ENCODE data around the gene FRS3.

The FRS3 gene

DNA sequence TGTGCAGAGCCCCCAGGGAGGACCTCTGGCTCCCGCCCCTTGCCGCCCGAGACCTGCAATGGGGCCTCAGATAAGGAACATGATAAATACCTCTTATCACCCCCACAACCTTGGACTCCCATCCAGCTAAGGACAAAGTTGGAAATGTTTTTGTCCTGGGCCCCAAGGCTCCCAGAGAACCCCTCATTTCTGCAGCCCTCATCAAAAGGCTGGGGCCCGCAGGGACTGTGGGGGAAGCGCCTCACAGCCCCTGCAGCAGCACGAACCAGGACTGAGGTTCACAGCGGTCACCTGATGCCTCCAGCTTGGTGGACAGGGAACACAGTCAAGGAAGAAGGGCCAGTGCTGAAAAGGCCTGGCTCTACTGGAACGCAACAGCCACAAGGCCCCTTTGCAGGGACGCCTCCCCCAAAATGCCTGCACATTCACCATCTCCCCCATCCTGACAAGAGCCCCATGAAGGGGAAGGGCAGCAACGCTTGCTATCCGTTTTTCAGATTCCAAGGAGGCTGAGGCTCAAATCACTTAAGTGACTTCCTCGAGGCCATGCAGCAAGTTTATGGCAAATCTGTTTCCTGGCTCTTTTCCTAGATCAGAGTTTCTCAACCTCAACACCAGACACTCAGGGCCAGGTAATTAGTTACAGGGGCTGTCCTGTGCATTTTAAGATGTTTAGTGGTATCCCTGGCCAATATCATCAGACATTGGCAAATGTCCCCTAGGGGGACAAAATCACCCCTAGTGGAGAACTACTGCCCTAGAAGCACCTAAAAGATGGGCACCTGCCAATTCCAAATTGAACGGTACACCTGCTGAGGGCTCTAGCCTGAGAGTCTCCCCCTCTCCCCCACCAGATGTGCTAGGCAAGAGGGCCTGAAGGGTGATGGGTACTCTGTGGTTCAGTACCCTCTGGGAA is 54.9 kb downstream of the FRS3 start:
- no peak for DNase-seq

- no peak for DNase-seq
Measured at GRCh38 chr6:41724228-41724580, 55.5 kb downstream of the FRS3 start.

GRCh38 chr6:41723530-41724227 is 56.0 kb downstream of the FRS3 start:
- peak; percentile 93 for DNase-seq

DNA sequence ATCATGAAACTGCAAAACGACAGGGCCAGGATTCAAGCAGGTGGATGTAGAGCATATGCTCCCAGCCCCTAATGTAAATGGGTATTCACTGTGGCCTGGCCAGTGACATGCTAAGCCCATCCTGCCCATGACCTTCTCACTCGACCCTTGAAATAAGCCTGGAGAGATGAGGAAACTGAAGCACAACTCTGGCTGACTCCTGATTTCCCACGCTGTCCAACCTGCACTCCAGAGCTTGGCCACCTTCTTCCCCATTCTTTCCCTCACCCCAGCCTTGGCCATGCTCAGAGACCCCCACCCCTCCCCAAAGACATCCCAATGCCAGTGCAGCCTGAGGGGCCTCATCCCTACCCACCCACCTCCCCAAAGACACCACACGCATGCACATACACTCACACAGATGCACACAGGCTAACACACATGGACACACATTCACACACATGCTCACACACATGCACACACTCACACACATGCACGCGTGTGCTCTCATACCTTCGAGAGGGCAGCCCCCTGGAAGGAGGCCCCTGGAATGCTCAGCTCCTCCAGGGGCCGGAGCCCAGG is 56.7 kb downstream of the FRS3 start:
- DNase-seq = no peak

- DNase-seq = no peak
Measured at GRCh38 chr6:41721414-41721813, 58.3 kb downstream of the FRS3 start.

DNA sequence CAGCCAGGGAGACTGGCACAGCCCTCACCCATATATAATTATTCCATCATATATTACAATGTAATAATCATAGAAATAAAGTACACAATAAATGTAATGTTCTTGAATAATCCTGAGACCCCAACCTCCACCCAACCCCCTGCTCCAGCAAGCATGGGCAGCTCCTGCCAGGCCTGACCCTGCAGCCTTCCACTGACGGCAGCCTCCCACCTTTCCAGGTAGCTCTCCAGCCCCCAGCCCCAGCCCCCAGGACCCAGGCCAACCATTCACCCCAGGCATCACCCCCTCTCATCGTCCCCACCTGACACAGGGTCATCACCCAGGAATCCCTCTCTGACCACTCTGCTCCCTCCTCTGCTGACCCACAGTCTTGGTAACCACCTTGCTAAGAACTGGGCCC is 58.9 kb downstream of the FRS3 start:
- no peak for DNase-seq

DNA sequence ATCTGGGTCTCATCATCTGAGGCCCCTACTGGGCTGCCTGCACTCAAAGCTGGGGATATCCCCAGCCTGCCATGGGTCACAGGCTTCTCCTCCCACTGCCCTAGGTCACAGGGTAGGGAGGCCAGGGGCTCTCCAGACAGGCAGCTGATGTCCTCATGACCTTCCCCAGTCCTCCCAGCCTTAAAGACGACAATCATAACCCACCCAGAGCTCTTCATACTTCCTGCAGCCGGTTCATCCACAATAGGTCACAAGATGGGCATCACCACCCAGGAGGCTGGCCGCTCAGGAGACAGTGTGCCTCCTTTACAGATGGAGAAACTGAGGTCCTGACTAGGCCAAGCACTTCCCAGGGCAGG is 59.5 kb downstream of the FRS3 start:
- DNase-seq = no peak

All from EL (cell line).